NCI-H82 treated with DMSO at 0.1 percent for 48 hours (cell line): ENCODE measurements around the gene MKRN3.

Experiments
- DNase-seq: peaks from one replicate; lab custom pipeline; 2025; ENCODE audit not compliant: unreplicated experiment; lab: John Stamatoyannopoulos, UW

The MKRN3 gene

DNA sequence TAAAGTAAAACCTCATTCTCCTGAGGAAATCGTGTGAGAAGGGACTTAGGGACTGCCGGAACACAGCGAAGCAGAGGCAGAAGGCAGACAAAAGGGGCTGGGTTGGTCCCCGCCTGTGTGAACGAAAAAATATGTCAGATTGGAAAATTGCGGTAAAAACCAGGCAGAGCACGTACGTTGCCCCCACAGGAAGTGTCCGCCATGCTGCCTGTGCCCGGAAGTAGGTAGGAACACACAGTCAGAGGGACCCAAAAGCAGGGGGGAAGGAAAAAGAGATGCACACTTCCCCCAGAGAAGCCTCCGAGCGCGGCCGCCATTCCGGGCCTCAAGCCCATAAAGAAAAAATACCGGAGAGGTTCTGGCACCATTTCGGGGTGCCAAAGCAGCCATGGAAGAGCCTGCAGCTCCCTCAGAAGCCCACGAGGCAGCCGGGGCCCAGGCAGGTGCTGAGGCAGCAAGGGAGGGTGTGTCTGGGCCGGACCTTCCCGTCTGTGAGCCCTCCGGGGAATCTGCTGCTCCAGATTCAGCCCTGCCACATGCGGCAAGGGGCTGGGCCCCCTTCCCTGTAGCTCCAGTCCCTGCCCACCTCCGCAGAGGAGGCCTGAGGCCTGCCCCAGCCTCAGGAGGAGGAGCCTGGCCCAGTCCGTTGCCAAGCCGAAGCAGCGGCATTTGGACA lies at the start of gene MKRN3:
TSS of gene MKRN3 (plus strand) at position 280 of the 676 bp plus-strand sequence. CDS start at position 389, 109 bp downstream.
- peak; percentile 68 for DNase-seq

DNA sequence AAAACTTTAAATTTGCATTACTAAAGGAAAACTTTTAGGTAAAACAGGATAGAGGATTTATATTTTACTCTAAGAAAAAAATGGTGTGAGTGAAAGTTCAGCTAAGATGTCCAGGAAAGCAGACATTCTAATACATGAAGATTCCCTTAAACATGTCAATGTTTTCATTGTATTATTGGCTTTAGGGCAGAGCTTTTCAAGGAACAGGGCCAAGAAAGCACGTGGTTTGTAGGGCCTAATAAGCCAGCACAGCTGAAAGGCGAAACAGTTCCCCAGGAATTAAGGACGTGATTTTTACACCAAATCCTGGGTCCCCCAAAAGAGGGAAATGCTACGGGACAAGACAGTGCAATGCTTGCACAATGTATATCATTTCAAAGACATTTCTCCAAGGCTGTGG lies 48.6 kb upstream of the MKRN3 start:
- DNase-seq, result no peak

GRCh38 chr15:23518104-23518503 lies 47.4 kb upstream of the MKRN3 start:
- DNase-seq, result no peak

DNA sequence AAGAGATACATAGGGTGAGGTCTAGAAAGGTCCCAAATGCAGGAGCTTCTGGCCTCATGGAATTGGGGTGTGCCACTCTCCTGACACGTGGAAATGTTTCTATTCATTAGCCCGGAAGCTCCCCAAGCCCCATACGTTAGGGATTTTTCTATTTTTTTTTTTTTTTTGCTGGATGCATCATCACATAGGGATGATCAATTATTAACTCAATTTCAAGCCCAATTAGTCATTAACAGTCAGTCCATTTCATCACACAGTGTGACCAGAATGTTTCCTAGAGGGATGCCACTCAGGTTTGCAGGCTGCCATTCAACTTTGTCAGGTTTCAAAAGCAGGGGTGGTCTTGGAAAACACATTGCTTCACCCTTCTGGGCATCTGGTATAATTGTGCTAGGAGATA lies 40.7 kb upstream of the MKRN3 start:
- no peak for DNase-seq

DNA sequence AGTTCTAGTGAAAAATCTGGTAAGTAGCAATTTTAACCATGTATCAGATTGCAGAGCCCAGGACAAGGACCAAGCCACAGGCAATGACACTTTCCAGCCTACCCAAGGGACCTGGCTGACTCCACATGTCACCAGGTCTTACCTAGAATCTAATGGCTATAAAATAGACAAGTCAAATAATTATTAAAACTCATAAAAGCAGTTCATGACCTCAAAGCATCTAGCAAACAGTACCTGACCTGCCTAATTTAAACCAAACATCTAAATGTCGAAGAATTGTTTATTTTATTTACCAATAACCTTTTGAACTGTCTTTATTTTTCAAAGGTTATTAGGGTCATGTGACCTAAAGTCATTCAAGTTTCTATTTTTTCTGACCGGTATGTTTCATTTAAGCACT lies 35.6 kb upstream of the MKRN3 start:
- no peak for DNase-seq

- peak; percentile 79 for DNase-seq
Observed at GRCh38 chr15:23532024-23532423, 33.5 kb upstream of the MKRN3 start.

DNA sequence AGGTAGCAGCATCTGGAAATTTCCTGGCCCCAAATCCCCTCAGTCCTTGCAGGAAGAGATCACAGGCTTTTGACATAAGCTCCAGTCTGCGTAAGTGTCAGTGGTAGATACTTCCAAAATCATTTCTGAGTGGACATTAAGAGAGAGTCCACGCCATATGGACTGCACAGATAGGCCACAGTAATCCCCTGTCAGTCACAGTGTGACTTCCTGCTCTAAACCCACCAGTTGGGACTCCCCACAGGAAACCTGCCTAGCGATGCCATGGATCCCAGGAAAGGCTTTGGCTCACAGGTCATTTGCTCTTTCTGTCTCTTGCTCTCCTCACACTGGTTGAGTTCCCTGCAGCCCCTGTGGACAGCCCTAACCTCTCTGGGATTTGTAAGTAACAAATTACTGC lies 28.8 kb upstream of the MKRN3 start:
- DNase-seq, result peak; percentile 25

- DNase-seq, result no peak
Observed at GRCh38 chr15:23538648-23539047, 26.8 kb upstream of the MKRN3 start.

GRCh38 chr15:23539892-23540291 lies 25.6 kb upstream of the MKRN3 start:
- no peak for DNase-seq

GRCh38 chr15:23546158-23546557 lies 19.3 kb upstream of the MKRN3 start:
- DNase-seq, result no peak

GRCh38 chr15:23548071-23548470 lies 17.4 kb upstream of the MKRN3 start:
- no peak for DNase-seq

DNA sequence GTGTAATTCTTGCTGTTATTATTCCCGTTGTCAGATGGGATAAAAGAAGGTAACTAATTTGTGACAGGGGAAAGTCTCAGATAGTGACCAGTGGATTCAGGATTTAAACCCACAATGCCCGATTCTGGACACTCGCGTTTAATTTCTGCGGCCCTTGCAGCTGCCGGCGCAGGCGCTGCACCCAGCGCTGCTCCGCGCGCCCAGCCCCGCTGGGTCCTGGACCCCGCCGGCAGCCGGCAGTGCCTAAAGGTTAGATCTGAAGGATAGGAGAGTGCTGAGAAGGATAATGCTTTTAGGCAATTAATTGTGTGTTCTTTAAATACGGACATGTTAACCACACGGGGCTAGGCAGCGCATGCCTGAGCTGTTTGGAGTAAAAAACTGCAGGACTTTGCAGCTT lies 3.6 kb upstream of the MKRN3 start:
- DNase-seq, result no peak

- DNase-seq, result peak; percentile 75
Observed at GRCh38 chr15:23564821-23565394, 566 bp upstream of the MKRN3 start.

DNA sequence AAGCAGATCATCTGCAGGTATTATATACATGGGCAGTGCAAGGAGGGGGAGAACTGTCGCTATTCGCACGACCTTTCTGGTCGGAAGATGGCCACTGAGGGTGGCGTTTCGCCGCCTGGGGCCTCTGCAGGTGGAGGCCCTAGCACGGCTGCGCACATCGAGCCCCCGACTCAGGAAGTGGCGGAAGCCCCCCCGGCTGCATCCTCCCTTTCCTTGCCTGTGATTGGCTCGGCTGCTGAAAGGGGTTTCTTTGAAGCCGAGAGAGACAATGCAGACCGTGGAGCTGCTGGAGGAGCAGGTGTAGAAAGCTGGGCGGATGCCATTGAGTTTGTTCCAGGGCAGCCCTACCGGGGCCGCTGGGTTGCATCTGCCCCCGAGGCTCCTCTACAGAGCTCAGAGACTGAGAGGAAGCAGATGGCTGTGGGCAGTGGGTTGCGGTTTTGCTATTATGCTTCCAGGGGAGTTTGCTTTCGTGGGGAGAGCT lies 639 bp downstream of the MKRN3 start:
- DNase-seq, result peak; percentile 67

- no peak for DNase-seq
Observed at GRCh38 chr15:23566651-23567050, 1.2 kb downstream of the MKRN3 start.

- DNase-seq, result no peak
Observed at GRCh38 chr15:23567921-23568320, 2.4 kb downstream of the MKRN3 start.

- no peak for DNase-seq
Observed at GRCh38 chr15:23569151-23569925, 3.9 kb downstream of the MKRN3 start.

- DNase-seq, result no peak
Observed at GRCh38 chr15:23570486-23570885, 5.0 kb downstream of the MKRN3 start.

DNA sequence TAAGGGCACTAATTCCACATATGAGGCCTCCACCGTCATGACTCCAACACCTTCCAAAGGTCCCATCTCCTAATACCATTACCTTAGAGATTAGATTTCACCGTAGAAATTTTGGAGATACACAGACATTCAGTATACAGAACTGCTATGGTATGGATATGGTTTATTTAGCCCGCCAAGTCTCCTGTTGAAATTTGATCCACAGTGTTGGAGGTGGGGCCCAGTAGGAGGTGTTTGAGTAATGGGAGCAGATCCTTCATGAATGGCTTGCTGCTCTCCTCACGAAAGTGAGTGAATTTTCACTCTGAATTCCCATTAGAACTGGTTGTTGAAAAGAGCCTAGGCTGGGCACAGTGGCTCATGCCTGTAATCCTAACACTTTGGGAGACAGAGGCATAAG lies 7.4 kb downstream of the MKRN3 start:
- DNase-seq, result no peak

- DNase-seq, result no peak
Observed at GRCh38 chr15:23574742-23575141, 9.3 kb downstream of the MKRN3 start.

GRCh38 chr15:23576061-23576460 lies 10.6 kb downstream of the MKRN3 start:
- no peak for DNase-seq

- no peak for DNase-seq
Observed at GRCh38 chr15:23578521-23579150, 13.2 kb downstream of the MKRN3 start.
